HL-60/S4 (cell line): ENCODE results near the gene HOXB7.

Experiments used
- in situ Hi-C: fragments of 300-500 bp; cut with MboI; formaldehyde crosslinking; loops from 2 replicates; pipeline ENCODE4 v1.14.3; 2022; ENCODE audit warnings: low sequenced_read_pairs

HOXB7 gene

GRCh38 chr17:48636177-48637018 is 25.6 kb upstream of the HOXB7 start:
- in situ Hi-C loops: no loop called here

GRCh38 chr17:48634493-48635208 is 23.8 kb upstream of the HOXB7 start:
- in situ Hi-C loops: no loop called here

- in situ Hi-C loops: no loop called here
These were observed 22.5 kb upstream of the HOXB7 start for GRCh38 chr17:48633266-48633677.

GRCh38 chr17:48632579-48633265 is 21.9 kb upstream of the HOXB7 start:
- in situ Hi-C loops: no loop called here

GRCh38 chr17:48631693-48632578 is 21.1 kb upstream of the HOXB7 start:
- in situ Hi-C loops: no loop called here

GRCh38 chr17:48630925-48631692 is 20.3 kb upstream of the HOXB7 start:
- in situ Hi-C loops: no loop called here

GRCh38 chr17:48630009-48630924 is 19.4 kb upstream of the HOXB7 start:
- in situ Hi-C loops: no loop called here

- in situ Hi-C loops: no loop called here
These were observed 18.6 kb upstream of the HOXB7 start for GRCh38 chr17:48629411-48629759.

- in situ Hi-C loops: no loop called here
These were observed 18.0 kb upstream of the HOXB7 start for GRCh38 chr17:48628649-48629410.

- in situ Hi-C loops: no loop called here
These were observed 17.1 kb upstream of the HOXB7 start for GRCh38 chr17:48627623-48628521.

- in situ Hi-C loops: no loop called here
These were observed 16.3 kb upstream of the HOXB7 start for GRCh38 chr17:48627118-48627597.

GRCh38 chr17:48626245-48627117 is 15.7 kb upstream of the HOXB7 start, which contains the start of gene HOXB9:
Gene HOXB9 (minus strand): TSS chr17:48626358. CDS start chr17:48626269, 89 bp downstream.
- in situ Hi-C loops: no loop called here

- in situ Hi-C loops: no loop called here
These were observed 14.9 kb upstream of the HOXB7 start for GRCh38 chr17:48625495-48626244.

GRCh38 chr17:48624544-48625494 is 14.0 kb upstream of the HOXB7 start:
- in situ Hi-C loops: no loop called here
